Measurements from ENCODE around the gene DNAI4. TPM values are rescaled to one million over a fixed set of nuclear protein-coding genes. Genes with fewer than 3 reads are reported as not detected.

DNAI4 gene
- total RNA-seq, 2 experiments from 2014 or later: 5.0 to 8.8 TPM

DNA sequence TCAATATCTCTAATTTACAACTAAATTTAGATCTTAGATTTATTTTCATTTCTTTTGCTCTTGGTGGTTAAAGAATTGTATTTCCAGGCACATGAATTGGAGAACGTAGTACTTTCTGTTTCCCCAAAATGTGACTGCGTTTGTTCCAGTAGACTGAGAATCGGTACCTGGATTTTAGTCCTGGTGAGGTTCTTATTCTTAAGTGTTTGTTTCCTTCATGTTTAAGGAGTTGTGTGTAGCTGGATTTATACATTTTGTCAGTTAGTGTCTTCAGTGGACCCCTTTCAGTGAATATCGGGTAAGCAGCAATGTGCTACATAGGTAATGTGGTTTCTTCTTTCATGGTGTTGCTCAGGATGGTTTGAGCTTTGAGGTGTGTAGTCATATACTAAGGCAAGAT is 6.9 kb upstream of the DNAI4 start:
- Mint-ChIP-seq H3K9me3 (no peaks in the 10 kb centered on the region), H3K27me3 (no peaks in the 10 kb centered on the region), H3K36me3 (ENCODE audit: low read depth) (peaks cover 21% of the 10 kb centered on the region), H3K4me3 (peak overlapping the region; percentile 91), H3K4me1 (ENCODE audit: low read depth) (peaks cover 72% of the 10 kb centered on the region), H3K27ac (peak overlapping the region; percentile 84)
- CTCF ChIA-PET: interaction anchor here (1.2 kb wide), 1 partner anchor 24 kb away, joined by 4 read pairs; no protein-coding TSS in a partner anchor
- peak overlapping the region; percentile 93 for H3K4me3 ChIP-seq (ENCODE audit: low read length)
- POLR2A ChIA-PET: interaction anchor here (1.0 to 2.8 kb wide), 4 partner anchors 7 to 240 kb away, joined by 3 to 23 read pairs (median 4); partner anchors contain the start of genes DNAI4 and MIER1
- ATAC-seq (ENCODE audit: poor library complexity) (no peak), DNase-seq (peak in 3 of 14 experiments; percentile 36 to 42 (median 38))
- no peaks in the 10 kb centered on the region for H3K9me3 ChIP-seq (ENCODE audit: control insufficient read depth in 1 of 2, insufficient read depth in 1 of 2, low read length in 2 of 2)
- H3K4me1 ChIP-seq (ENCODE audit: insufficient read depth, low read length): peaks cover 15% of the 10 kb centered on the region
- no peaks in the 10 kb centered on the region for H3K27me3 ChIP-seq (ENCODE audit: control insufficient read depth in 1 of 2, insufficient read depth in 2 of 2, low read length in 2 of 2)
- H3K36me3 ChIP-seq (ENCODE audit: insufficient read depth, low read length): no peaks in the 10 kb centered on the region
- TF ChIP-seq CTCF (IDR thresholded peaks at IDR 0.05): no peak
- peak overlapping the region; percentile 87 to 88 for H3K27ac ChIP-seq (ENCODE audit: low read depth in 1 of 2, low read length in 2 of 2)
- intact Hi-C loops (cut with DNase I, micrococcal nuclease): loop anchor here (2.0 to 10.0 kb wide), 7 partner anchors 36 to 1507 kb away; partner anchors contain the start of genes LEPR (in 1 of the 2), LEPROT (in 1 of the 2), SERBP1 (in 1 of the 2) and SLC35D1 (in 1 of the 2)

GRCh38 chr1:66930823-66931174 is 6.1 kb upstream of the DNAI4 start:
- CTCF ChIA-PET: interaction anchor here (0.7 kb wide), 2 partner anchors 20 to 50 kb away, joined by 3 read pairs; no protein-coding TSS in a partner anchor
- H3K27me3 Mint-ChIP-seq: no peaks in the 10 kb centered on the region

More at GRCh38 chr1:66930823-66931174, 6.1 kb upstream of the DNAI4 start:
- POLR2A ChIA-PET: interaction anchor here (0.7 to 1.8 kb wide), 10 partner anchors 16 to 240 kb away, joined by 3 to 9 read pairs (median 4); partner anchors contain the start of gene SLC35D1
- H3K36me3 Mint-ChIP-seq (ENCODE audit: low read depth): peaks cover 21% of the 10 kb centered on the region
- H3K36me3 ChIP-seq (ENCODE audit: insufficient read depth, low read length): no peaks in the 10 kb centered on the region
- peak overlapping the region; percentile 91 for H3K4me3 Mint-ChIP-seq
- H3K4me3 ChIP-seq (ENCODE audit: low read length): peak overlapping the region; percentile 93
- peak in 1 of 14 experiments; percentile 36 for DNase-seq
- no peaks in the 10 kb centered on the region for H3K27me3 ChIP-seq (ENCODE audit: control insufficient read depth in 1 of 2, insufficient read depth in 2 of 2, low read length in 2 of 2)
- no peak for ATAC-seq (ENCODE audit: poor library complexity)
- H3K4me1 Mint-ChIP-seq (ENCODE audit: low read depth): peaks cover 74% of the 10 kb centered on the region
- H3K27ac Mint-ChIP-seq: peak overlapping the region; percentile 84
- H3K9me3 Mint-ChIP-seq: no peaks in the 10 kb centered on the region
- peak overlapping the region; percentile 87 to 88 for H3K27ac ChIP-seq (ENCODE audit: low read depth in 1 of 2, low read length in 2 of 2)
- H3K9me3 ChIP-seq (ENCODE audit: control insufficient read depth in 1 of 2, insufficient read depth in 1 of 2, low read length in 2 of 2): no peaks in the 10 kb centered on the region
- intact Hi-C loops (cut with DNase I, micrococcal nuclease): loop anchor here (2.0 to 10.0 kb wide), 7 partner anchors 37 to 1506 kb away; partner anchors contain the start of genes LEPR (in 1 of the 2), LEPROT (in 1 of the 2), SERBP1 (in 1 of the 2) and SLC35D1 (in 1 of the 2)
- peaks cover 12% of the 10 kb centered on the region for H3K4me1 ChIP-seq (ENCODE audit: insufficient read depth, low read length)
- no peak for TF ChIP-seq CTCF (IDR thresholded peaks at IDR 0.05)

Measured in CD4-positive, alpha-beta T cell (primary cell).